ENCODE measurements around the gene MUC2.

- TF ChIP-seq CTCF (IDR thresholded peaks at IDR 0.05): no peak
- TF ChIP-seq POLR2A (IDR thresholded peaks at IDR 0.05): no peak
- TF ChIP-seq EP300 (IDR thresholded peaks at IDR 0.05; ENCODE audit: low read depth): no peak
- TF ChIP-seq POLR2AphosphoS5 (IDR thresholded peaks at IDR 0.05): no peak
These were observed 40.0 kb upstream of the MUC2 start for GRCh38 chr11:1034456-1035295.
